SKM-1 (cell line): ENCODE measurements around the gene LRMDA.
"Not testable (repeated sequence)": the region's sequence is repeated elsewhere in the genome, so short reads cannot be mapped to it uniquely, and the experiment has no call there.

Source experiments
- DNase-seq: peaks from one replicate; lab custom pipeline; 2025; ENCODE audit not compliant: unreplicated experiment; lab: John Stamatoyannopoulos, UW

LRMDA gene

GRCh38 chr10:76584466-76584865 is 1153.0 kb downstream of the LRMDA start:
- not testable (repeated sequence) for DNase-seq
